GM10847 (cell line): Measurements from ENCODE around the gene XRCC6.

Experiments used
- POLR2A ChIP-seq: IDR thresholded peaks from 2 replicates; pipeline ENCODE4 v1.6.1; 2011; ENCODE audit not compliant: insufficient read length; ENCODE audit errors: extremely low read depth

Gene XRCC6

GRCh38 chr22:41638124-41638523, 17.0 kb downstream of the XRCC6 start:
- TF ChIP-seq POLR2A: no peak

GRCh38 chr22:41638748-41639147, 17.7 kb downstream of the XRCC6 start:
- no peak for TF ChIP-seq POLR2A

- no peak for TF ChIP-seq POLR2A
These were observed 20.8 kb downstream of the XRCC6 start for GRCh38 chr22:41641854-41642253.

GRCh38 chr22:41642331-41643110, 21.4 kb downstream of the XRCC6 start:
- TF ChIP-seq POLR2A: no peak

- no peak for TF ChIP-seq POLR2A
These were observed 26.7 kb downstream of the XRCC6 start for GRCh38 chr22:41647771-41648170.

GRCh38 chr22:41648432-41648831, 27.3 kb downstream of the XRCC6 start:
- TF ChIP-seq POLR2A: no peak

GRCh38 chr22:41650229-41650628, 29.1 kb downstream of the XRCC6 start:
- TF ChIP-seq POLR2A: no peak

- TF ChIP-seq POLR2A: no peak
These were observed 29.7 kb downstream of the XRCC6 start for GRCh38 chr22:41650821-41651220.

- no peak for TF ChIP-seq POLR2A
These were observed 33.2 kb downstream of the XRCC6 start for GRCh38 chr22:41654322-41654721.

GRCh38 chr22:41656556-41656955, 35.5 kb downstream of the XRCC6 start:
- no peak for TF ChIP-seq POLR2A

GRCh38 chr22:41657709-41658108, 36.6 kb downstream of the XRCC6 start:
- no peak for TF ChIP-seq POLR2A

GRCh38 chr22:41658869-41659268, 37.8 kb downstream of the XRCC6 start:
- no peak for TF ChIP-seq POLR2A

- TF ChIP-seq POLR2A: no peak
These were observed 38.8 kb downstream of the XRCC6 start for GRCh38 chr22:41659941-41660340.

- TF ChIP-seq POLR2A: no peak
These were observed 39.3 kb downstream of the XRCC6 start for GRCh38 chr22:41660416-41660815.

- TF ChIP-seq POLR2A: no peak
These were observed 40.0 kb downstream of the XRCC6 start for GRCh38 chr22:41661088-41661487.

- TF ChIP-seq POLR2A: no peak
These were observed 40.6 kb downstream of the XRCC6 start for GRCh38 chr22:41661713-41662112.

GRCh38 chr22:41664490-41664889, 43.4 kb downstream of the XRCC6 start:
- TF ChIP-seq POLR2A: no peak

- no peak for TF ChIP-seq POLR2A
These were observed 43.9 kb downstream of the XRCC6 start for GRCh38 chr22:41664951-41665350.
